Natural killer cell (primary cell): ENCODE data around the gene TSPAN6. TPM values are rescaled to one million over a fixed set of nuclear protein-coding genes. Genes with fewer than 3 reads are reported as not detected.

Experiments used
- ATAC-seq, 3 donors: fragments of 150-1000 bp in 2 of 3; fragments of 200-7000 bp in 1 of 3; cut with Tn5 transposase; 1 replicate in 1 of 3; 2 replicates in 2 of 3; pipeline ENCODE4 v1.10.0; 2021; ENCODE audit warnings: mild to moderate bottlenecking in 2 of 3, moderate library complexity in 2 of 3
- DNase-seq, 2 donors: peaks; one replicate each; pipeline versions ENCODE4 v3.0.0 to v3.0.0-alpha.2; 2013 to 2021; ENCODE audit warnings: mixed read lengths in 1 of 2
- H3K27ac ChIP-seq: one replicate; pipeline ENCODE4 v1.5.1; 2013; ENCODE audit warnings: mild to moderate bottlenecking, low read length
- H3K27me3 ChIP-seq: one replicate; pipeline ENCODE4 v1.6.1; 2013; ENCODE audit warnings: low read length; ENCODE audit not compliant: control insufficient read depth, insufficient read depth
- H3K36me3 ChIP-seq: one replicate; pipeline ENCODE4 v1.6.1; 2013; ENCODE audit warnings: low read length; ENCODE audit not compliant: control insufficient read depth, insufficient read depth
- H3K4me1 ChIP-seq: one replicate; pipeline ENCODE4 v1.6.1; 2013; ENCODE audit warnings: low read length; ENCODE audit not compliant: control insufficient read depth, insufficient read depth
- H3K4me3 ChIP-seq: one replicate; pipeline ENCODE4 v1.5.1; 2013; ENCODE audit warnings: low read length
- H3K9me3 ChIP-seq: one replicate; pipeline ENCODE4 v1.6.1; 2013; ENCODE audit warnings: low read length; ENCODE audit not compliant: control insufficient read depth, insufficient read depth
- H3K27ac Mint-ChIP-seq, 2 donors: one replicate each; pipeline ENCODE4 v1.8.0; 2022; ENCODE audit warnings: mild to moderate bottlenecking in 2 of 2, mixed read lengths in 2 of 2, moderate library complexity in 1 of 2
- H3K27me3 Mint-ChIP-seq, 2 donors: one replicate each; pipeline ENCODE4 v1.8.0; 2022; ENCODE audit warnings: low read depth in 2 of 2, mixed read lengths in 2 of 2
- H3K36me3 Mint-ChIP-seq: one replicate; pipeline ENCODE4 v1.8.0; 2022; ENCODE audit warnings: mixed read lengths
- H3K4me1 Mint-ChIP-seq, 2 donors: one replicate each; pipeline ENCODE4 v1.8.0; 2022; ENCODE audit warnings: mixed read lengths in 2 of 2
- H3K4me3 Mint-ChIP-seq: one replicate; pipeline ENCODE4 v1.8.0; 2022; ENCODE audit warnings: mild to moderate bottlenecking, moderate library complexity, mixed read lengths
- H3K9me3 Mint-ChIP-seq, 2 donors: one replicate each; pipeline ENCODE4 v1.8.0; 2022; ENCODE audit warnings: mixed read lengths in 2 of 2
- CTCF ChIP-seq: fragments of 200-600 bp; IDR thresholded peaks from one replicate; pipeline ENCODE4 v1.8.0; 2022; ENCODE audit warnings: antibody characterized with exemption
- WGBS: methylation state at CpG from one replicate; pipeline ENCODE4 v1.1.7; 2013; ENCODE audit warnings: missing lambda C conversion rate; ENCODE audit not compliant: insufficient coverage; 5-methylcytosine and 5-hydroxymethylcytosine counted together
- intact Hi-C: fragments of 100-400 bp; cut with micrococcal nuclease; formaldehyde crosslinking; loops from one replicate; pipeline ENCODE4 v1.14.2; 2022
- total RNA-seq, 4 donors: library from RNA; stranded (reverse); fragments of 120-200 nt in 1 of 4; gene quantifications; one replicate each; pipeline versions ENCODE4 v1.2.3 to v1.2.4, GENCODE V29; 2013 to 2022

The TSPAN6 gene
- total RNA-seq, 3 donors from 2014 or later (not counting 1 experiment from before 2014, with no cell fraction given) = not detected

- DNase-seq = no peak
- H3K4me1 Mint-ChIP-seq = no peaks in the 10 kb centered on the region
These were observed 38.1 kb upstream of the TSPAN6 start for GRCh38 chrX:100674705-100675104.

GRCh38 chrX:100673397-100673953, 36.9 kb upstream of the TSPAN6 start:
- ATAC-seq (no peak), DNase-seq (no peak)
- TF ChIP-seq CTCF = no peak
- no peaks in the 10 kb centered on the region for H3K9me3 ChIP-seq
- H3K27ac ChIP-seq = no peak overlapping the region
- H3K36me3 ChIP-seq = no peaks in the 10 kb centered on the region
- H3K27me3 ChIP-seq = no peaks in the 10 kb centered on the region
- H3K4me1 Mint-ChIP-seq = no peaks in the 10 kb centered on the region
- WGBS = 93% methylated on average over 1 of the region's 3 CpGs
- H3K36me3 Mint-ChIP-seq = no peaks in the 10 kb centered on the region
- H3K27me3 Mint-ChIP-seq = peaks cover 0 to 3% of the 10 kb centered on the region in 2 donors
- H3K4me3 ChIP-seq = no peak overlapping the region
- H3K4me1 ChIP-seq = no peaks in the 10 kb centered on the region
- H3K9me3 Mint-ChIP-seq = no peaks in the 10 kb centered on the region
- intact Hi-C loops = no loop called here
- no peak overlapping the region for H3K4me3 Mint-ChIP-seq
- no peak overlapping the region for H3K27ac Mint-ChIP-seq

More at GRCh38 chrX:100674705-100675104, 38.1 kb upstream of the TSPAN6 start:
- H3K27ac ChIP-seq = no peak overlapping the region
- Mint-ChIP-seq H3K4me3 (no peak overlapping the region), H3K9me3 (no peaks in the 10 kb centered on the region), H3K36me3 (no peaks in the 10 kb centered on the region), H3K27me3 (peaks cover 0 to 3% of the 10 kb centered on the region in 2 donors), H3K27ac (no peak overlapping the region)
- H3K9me3 ChIP-seq = no peaks in the 10 kb centered on the region
- intact Hi-C loops = no loop called here
- no peak overlapping the region for H3K4me3 ChIP-seq
- ATAC-seq = no peak
- H3K4me1 ChIP-seq = no peaks in the 10 kb centered on the region
- H3K27me3 ChIP-seq = no peaks in the 10 kb centered on the region
- no peak for TF ChIP-seq CTCF
- WGBS = no CpG with 5 or more reads among the region's 2 CpGs
- H3K36me3 ChIP-seq = no peaks in the 10 kb centered on the region

- no peaks in the 10 kb centered on the region for H3K36me3 ChIP-seq
- TF ChIP-seq CTCF = no peak
- no peak overlapping the region for H3K27ac Mint-ChIP-seq
- intact Hi-C loops = no loop called here
- H3K36me3 Mint-ChIP-seq = no peaks in the 10 kb centered on the region
- H3K4me3 ChIP-seq = no peak overlapping the region
- no peaks in the 10 kb centered on the region for H3K9me3 Mint-ChIP-seq
- 97% methylated on average over 3 of the region's 3 CpGs for WGBS
- no peak overlapping the region for H3K27ac ChIP-seq
- H3K4me3 Mint-ChIP-seq = no peak overlapping the region
- ATAC-seq (no peak), DNase-seq (no peak)
- H3K9me3 ChIP-seq = no peaks in the 10 kb centered on the region
- H3K27me3 Mint-ChIP-seq = peaks cover 0 to 5% of the 10 kb centered on the region in 2 donors
- no peaks in the 10 kb centered on the region for H3K27me3 ChIP-seq
- H3K4me1 Mint-ChIP-seq = no peaks in the 10 kb centered on the region
- H3K4me1 ChIP-seq = no peaks in the 10 kb centered on the region
These were observed 36.4 kb upstream of the TSPAN6 start for GRCh38 chrX:100672966-100673365.

- TF ChIP-seq CTCF = no peak
- Histone ChIP-seq H3K4me1 (no peaks in the 10 kb centered on the region), H3K9me3 (no peaks in the 10 kb centered on the region), H3K27me3 (no peaks in the 10 kb centered on the region), H3K4me3 (no peak overlapping the region), H3K27ac (no peak overlapping the region), H3K36me3 (no peaks in the 10 kb centered on the region)
- WGBS = 57% methylated on average over 1 of the region's 2 CpGs
- H3K27me3 Mint-ChIP-seq = peaks cover 2 to 18% of the 10 kb centered on the region in 2 donors
- no peaks in the 10 kb centered on the region for H3K36me3 Mint-ChIP-seq
- H3K27ac Mint-ChIP-seq = no peak overlapping the region
- H3K4me3 Mint-ChIP-seq = no peak overlapping the region
- no peaks in the 10 kb centered on the region for H3K9me3 Mint-ChIP-seq
- no peak for DNase-seq
- intact Hi-C loops = no loop called here
- no peaks in the 10 kb centered on the region for H3K4me1 Mint-ChIP-seq
- no peak for ATAC-seq
These were observed 27.0 kb upstream of the TSPAN6 start for GRCh38 chrX:100663642-100664041.
